Neutrophil (primary cell): ENCODE measurements around the gene ENO2.
"Not testable (repeated sequence)": the region's sequence is repeated elsewhere in the genome, so short reads cannot be mapped to it uniquely, and the experiment has no call there.

Experiments
- H3K27ac ChIP-seq: fragments of 200-600 bp; sonication (generic); 2 replicates; pipeline ENCODE4 v1.5.1; 2016; ENCODE audit warnings: mild to moderate bottlenecking, moderate library complexity
- H3K27me3 ChIP-seq: fragments of 200-600 bp; sonication (generic); 2 replicates; pipeline ENCODE4 v1.6.0; 2016; ENCODE audit warnings: mild to moderate bottlenecking
- H3K36me3 ChIP-seq: fragments of 200-600 bp; sonication (generic); 2 replicates; pipeline ENCODE4 v1.5.1; 2017
- H3K4me1 ChIP-seq, 2 experiments: fragments of 200-600 bp in 1 of 2; sonication (generic) in 1 of 2; 1 replicate in 1 of 2; 2 replicates in 1 of 2; pipeline versions ENCODE4 v1.5.1 to v1.6.1; 2013 to 2016; ENCODE audit warnings: low read depth in 1 of 2, low read length in 1 of 2, mild to moderate bottlenecking in 1 of 2, moderate library complexity in 1 of 2; ENCODE audit not compliant: control insufficient read depth in 1 of 2, insufficient read depth in 1 of 2
- H3K4me3 ChIP-seq, 2 experiments: fragments of 200-600 bp in 1 of 2; sonication (generic) in 1 of 2; 1 replicate in 1 of 2; 2 replicates in 1 of 2; pipeline ENCODE4 v1.5.1; 2013 to 2016; ENCODE audit warnings: low read depth in 1 of 2, low read length in 1 of 2, mild to moderate bottlenecking in 1 of 2, moderate library complexity in 1 of 2
- H3K9me3 ChIP-seq: fragments of 200-600 bp; sonication (generic); 2 replicates; pipeline ENCODE4 v1.5.1; 2016
- TF ChIP-seq, protein P1 (sequence below): fragments of 200-600 bp; sonication (generic); IDR thresholded peaks from 2 replicates; pipeline ENCODE4 v1.5.1; 2016; ENCODE audit warnings: antibody characterized with exemption

The ENO2 gene

GRCh38 chr12:6914246-6914946 lies at the start of gene ENO2:
ENO2 (plus strand) TSS chr12:6914580; CDS start chr12:6915833, 1,253 bp downstream.
- H3K4me3 ChIP-seq: peak within 1 kb of the TSS in 1 of 2 experiments; percentile 44
- TF ChIP-seq, protein P1, sequence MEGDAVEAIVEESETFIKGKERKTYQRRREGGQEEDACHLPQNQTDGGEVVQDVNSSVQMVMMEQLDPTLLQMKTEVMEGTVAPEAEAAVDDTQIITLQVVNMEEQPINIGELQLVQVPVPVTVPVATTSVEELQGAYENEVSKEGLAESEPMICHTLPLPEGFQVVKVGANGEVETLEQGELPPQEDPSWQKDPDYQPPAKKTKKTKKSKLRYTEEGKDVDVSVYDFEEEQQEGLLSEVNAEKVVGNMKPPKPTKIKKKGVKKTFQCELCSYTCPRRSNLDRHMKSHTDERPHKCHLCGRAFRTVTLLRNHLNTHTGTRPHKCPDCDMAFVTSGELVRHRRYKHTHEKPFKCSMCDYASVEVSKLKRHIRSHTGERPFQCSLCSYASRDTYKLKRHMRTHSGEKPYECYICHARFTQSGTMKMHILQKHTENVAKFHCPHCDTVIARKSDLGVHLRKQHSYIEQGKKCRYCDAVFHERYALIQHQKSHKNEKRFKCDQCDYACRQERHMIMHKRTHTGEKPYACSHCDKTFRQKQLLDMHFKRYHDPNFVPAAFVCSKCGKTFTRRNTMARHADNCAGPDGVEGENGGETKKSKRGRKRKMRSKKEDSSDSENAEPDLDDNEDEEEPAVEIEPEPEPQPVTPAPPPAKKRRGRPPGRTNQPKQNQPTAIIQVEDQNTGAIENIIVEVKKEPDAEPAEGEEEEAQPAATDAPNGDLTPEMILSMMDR: no peak
- peaks cover 7 to 13% of the 10 kb centered on the region in 2 experiments for H3K4me1 ChIP-seq
- no peak within 1 kb of the TSS for H3K27ac ChIP-seq
- H3K27me3 ChIP-seq: peaks cover 89% of the 10 kb centered on the region
- no peaks in the 10 kb centered on the region for H3K36me3 ChIP-seq
- no peaks in the 10 kb centered on the region for H3K9me3 ChIP-seq

GRCh38 chr12:6865307-6865706 lies 49.1 kb upstream of the ENO2 start:
- H3K4me3 ChIP-seq, H3K27me3 ChIP-seq, H3K9me3 ChIP-seq, H3K27ac ChIP-seq: not testable (repeated sequence)
- peaks cover 35% of the 10 kb centered on the region for H3K36me3 ChIP-seq
- H3K4me1 ChIP-seq: peaks cover 33 to 35% of the 10 kb centered on the region in 2 experiments

DNA sequence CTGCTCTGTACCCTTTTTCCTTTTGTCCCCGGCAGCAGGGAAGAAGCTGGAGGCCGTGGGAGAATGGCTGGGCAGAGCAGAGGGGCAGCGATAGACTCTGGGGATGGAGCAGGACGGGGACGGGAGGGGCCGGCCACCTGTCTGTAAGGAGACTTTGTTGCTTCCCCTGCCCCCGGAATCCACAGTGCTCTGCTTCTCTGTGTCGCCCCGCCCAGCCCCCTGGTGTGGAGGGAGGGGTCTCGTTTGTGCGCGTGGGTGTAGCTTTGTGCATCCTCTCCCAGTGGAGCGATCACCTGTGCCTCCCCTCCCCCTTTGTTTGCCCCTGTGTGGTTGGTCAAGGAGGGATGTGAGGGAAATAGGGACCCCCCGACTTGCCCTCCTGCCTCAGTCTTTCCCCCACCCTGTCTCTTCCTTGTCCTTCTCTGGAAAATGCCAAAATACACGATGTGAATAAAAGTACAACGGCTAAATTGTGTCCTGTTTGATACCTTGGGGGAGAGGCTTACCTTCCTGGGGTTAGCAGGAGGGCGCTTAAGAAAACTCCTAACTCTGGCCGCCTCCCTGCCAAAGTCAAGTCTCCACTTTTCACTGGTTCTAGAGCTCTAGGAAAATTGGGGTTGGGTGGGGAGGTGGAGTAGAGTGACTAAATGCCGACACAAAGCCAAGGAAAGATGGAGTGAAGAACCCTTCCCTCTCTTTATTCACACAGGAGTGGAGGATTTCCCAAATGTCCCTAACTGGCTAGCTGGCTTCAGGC lies 48.0 kb upstream of the ENO2 start:
- TF ChIP-seq, protein P1: no peak
- Histone ChIP-seq H3K4me3 (peak overlapping the region; percentile 92 to 98), H3K27ac (peak overlapping the region; percentile 86)

DNA sequence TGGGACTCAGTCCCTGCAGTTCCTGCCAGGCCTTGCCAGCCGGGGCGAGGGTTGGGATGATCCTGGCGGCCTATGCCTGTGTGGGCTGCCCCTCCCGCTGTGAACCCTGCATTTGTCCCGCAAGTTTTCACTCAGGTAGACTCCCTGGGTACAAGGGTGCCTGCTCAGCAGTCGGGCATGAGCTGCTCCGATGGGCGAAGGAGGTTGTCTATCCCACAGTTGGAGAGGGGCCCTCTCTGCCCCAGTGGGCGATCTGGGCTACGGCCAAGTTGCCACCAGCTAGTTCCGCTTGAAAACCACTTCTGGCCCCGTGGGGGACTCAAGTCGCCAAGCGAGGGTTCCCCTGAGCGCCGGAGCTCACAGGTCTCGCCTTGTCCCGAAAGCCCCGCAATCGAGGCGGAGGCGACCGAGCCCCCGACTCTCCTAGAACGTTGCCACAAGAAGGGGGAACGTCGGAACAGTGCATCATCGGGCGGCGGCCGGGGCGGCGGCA lies 47.4 kb upstream of the ENO2 start:
- Histone ChIP-seq H3K4me3 (peak overlapping the region; percentile 92 to 98), H3K27ac (peak overlapping the region; percentile 86), H3K27me3 (no peaks in the 10 kb centered on the region), H3K36me3 (peaks cover 30% of the 10 kb centered on the region), H3K9me3 (no peaks in the 10 kb centered on the region), H3K4me1 (peaks cover 49 to 50% of the 10 kb centered on the region in 2 experiments)
- TF ChIP-seq, protein P1: peak; percentile 60

More for the DNA sequence above, 48.0 kb upstream of the ENO2 start:
- no peaks in the 10 kb centered on the region for H3K27me3 ChIP-seq
- no peaks in the 10 kb centered on the region for H3K9me3 ChIP-seq
- peaks cover 34% of the 10 kb centered on the region for H3K36me3 ChIP-seq
- peaks cover 43 to 44% of the 10 kb centered on the region in 2 experiments for H3K4me1 ChIP-seq

- peak within 1 kb of the TSS; percentile 86 for H3K27ac ChIP-seq
- no peaks in the 10 kb centered on the region for H3K9me3 ChIP-seq
- peaks cover 30% of the 10 kb centered on the region for H3K36me3 ChIP-seq
- peak within 1 kb of the TSS; percentile 92 to 98 for H3K4me3 ChIP-seq
- TF ChIP-seq, protein P1: peak; percentile 6
- peaks cover 55 to 56% of the 10 kb centered on the region in 2 experiments for H3K4me1 ChIP-seq
- no peaks in the 10 kb centered on the region for H3K27me3 ChIP-seq
Observed at GRCh38 chr12:6867413-6868210, 46.8 kb upstream of the ENO2 start, which contains the start of gene TPI1. TPI1 (plus strand) TSS chr12:6867531; CDS start chr12:6867567, 36 bp downstream.
